HCT116 (cell line): ENCODE data around the gene HMGCL. TPM values are rescaled to one million over a fixed set of nuclear protein-coding genes. Genes with fewer than 3 reads are reported as not detected.

ENCODE experiments used
- ATAC-seq: fragments of 200-7000 bp; cut with Tn5 transposase; 2 replicates; pipeline ENCODE4 v1.9.1; 2020; ENCODE audit warnings: mild to moderate bottlenecking, moderate library complexity
- BruUV-seq: library from RNA; stranded (reverse); fragments of 400-500 nt; replicated peaks from 2 replicates; lab custom pipeline; 2021; lab: Mats Ljungman, UMichigan
- CTCF ChIA-PET: fragments of 300-600 bp; sonication (Branson Sonifier 250); formaldehyde crosslinking; loops from one replicate; lab custom pipeline; 2021; ENCODE audit warnings: antibody characterized with exemption; lab: Charles Lee
- POLR2A ChIA-PET: fragments of 300-600, 350-600 bp; sonication (Branson Sonifier 250); formaldehyde crosslinking; loops from one replicate; lab custom pipeline; 2021; ENCODE audit warnings: antibody characterized with exemption; lab: Charles Lee
- RAD21 ChIA-PET, 2 experiments: fragments of 300-600 bp; sonication (Branson Sonifier 250); formaldehyde crosslinking; loops; one replicate each; lab custom pipeline; 2023; ENCODE audit warnings: low total read pairs in 2 of 2; ENCODE audit not compliant: uncharacterized antibody in 2 of 2, unreplicated experiment in 2 of 2, low non-redundant PET in 1 of 2; lab: Charles Lee
- DNase-seq: peaks from one replicate; pipeline ENCODE4 v3.0.0-alpha.2; 2010; ENCODE audit warnings: low read depth, low spot score
- H2AFZ ChIP-seq: fragments of 200-600 bp; shearing (Covaris generic), sonication (generic); 2 replicates; pipeline ENCODE4 v1.6.1; 2017; ENCODE audit warnings: low read depth, mixed run types, mixed read lengths, antibody characterized with exemption, low read length; ENCODE audit not compliant: poor library complexity, severe bottlenecking
- H3K27ac ChIP-seq: 2 replicates; pipeline ENCODE4 v1.5.1; 2012; ENCODE audit warnings: low read depth, low read length
- H3K27me3 ChIP-seq: fragments of 200-600 bp; sonication (generic); 2 replicates; pipeline ENCODE4 v1.6.1; 2016; ENCODE audit warnings: mixed run types, low read length, mixed read lengths; ENCODE audit not compliant: insufficient read depth
- H3K36me3 ChIP-seq, 2 experiments: fragments of 200-500 bp in 1 of 2; fragments of 200-600 bp in 1 of 2; sonication (Bioruptor generic) in 1 of 2; sonication (generic) in 1 of 2; 2 replicates each; pipeline versions ENCODE4 v1.5.1 to v1.6.1; 2014 to 2016; ENCODE audit warnings: low read length in 2 of 2, inconsistent platforms in 1 of 2, mixed read lengths in 1 of 2, mixed run types in 1 of 2; ENCODE audit not compliant: insufficient read depth in 2 of 2, control insufficient read depth in 1 of 2
- H3K4me1 ChIP-seq, 2 experiments: fragments of 200-600 bp in 1 of 2; sonication (generic) in 1 of 2; 2 replicates each; pipeline versions ENCODE4 v1.5.1 to v1.6.1; 2012 to 2017; ENCODE audit warnings: low read length in 2 of 2, inconsistent platforms in 1 of 2, mild to moderate bottlenecking in 1 of 2, mixed read lengths in 1 of 2, mixed run types in 1 of 2, moderate library complexity in 1 of 2; ENCODE audit not compliant: insufficient read depth in 2 of 2, control insufficient read depth in 1 of 2
- H3K4me2 ChIP-seq: fragments of 200-600 bp; sonication (generic); 2 replicates; pipeline ENCODE4 v1.6.1; 2017; ENCODE audit warnings: mixed run types, low read length, mixed read lengths
- H3K4me3 ChIP-seq, 2 experiments: fragments of 200-600 bp in 1 of 2; sonication (generic) in 1 of 2; replicated peaks in 1 of 2; 2 replicates each; pipeline ENCODE4 v1.5.1; 2011 to 2016; ENCODE audit warnings: low read length in 2 of 2, control low read depth in 1 of 2, low read depth in 1 of 2, mild to moderate bottlenecking in 1 of 2, mixed read lengths in 1 of 2, mixed run types in 1 of 2
- H3K79me2 ChIP-seq: fragments of 200-600 bp; sonication (generic); 2 replicates; pipeline ENCODE4 v1.6.1; 2017; ENCODE audit warnings: mild to moderate bottlenecking, mixed run types, low read length, moderate library complexity, mixed read lengths; ENCODE audit not compliant: insufficient read depth
- H3K9ac ChIP-seq: fragments of 200-600 bp; sonication (generic); 2 replicates; pipeline ENCODE4 v1.6.1; 2016; ENCODE audit warnings: low read length, mixed read lengths
- H3K9me2 ChIP-seq: fragments of 200-600 bp; sonication (generic), shearing (Covaris generic); 2 replicates; pipeline ENCODE4 v1.6.1; 2017; ENCODE audit warnings: mixed run types, mild to moderate bottlenecking, moderate library complexity; ENCODE audit not compliant: insufficient read depth
- H3K9me3 ChIP-seq, 2 experiments: fragments of 200-500 bp in 1 of 2; fragments of 200-600 bp in 1 of 2; sonication (Bioruptor generic) in 1 of 2; sonication (generic) in 1 of 2; 2 replicates each; pipeline ENCODE4 v1.6.1; 2014 to 2017; ENCODE audit warnings: low read length in 2 of 2, mixed read lengths in 2 of 2, inconsistent platforms in 1 of 2, low read depth in 1 of 2, mild to moderate bottlenecking in 1 of 2, mixed run types in 1 of 2, moderate library complexity in 1 of 2; ENCODE audit not compliant: control insufficient read depth in 1 of 2, insufficient read depth in 1 of 2
- H4K20me1 ChIP-seq: fragments of 200-600 bp; sonication (generic), shearing (Covaris generic); 2 replicates; pipeline ENCODE4 v1.6.1; 2017; ENCODE audit warnings: mixed run types, mild to moderate bottlenecking, moderate library complexity; ENCODE audit not compliant: insufficient read depth
- CEBPB ChIP-seq: IDR thresholded peaks from 2 replicates; pipeline ENCODE4 v1.6.1; 2012; ENCODE audit warnings: low read depth
- EGR1 ChIP-seq: IDR thresholded peaks from 2 replicates; pipeline ENCODE4 v1.6.1; 2012; ENCODE audit warnings: low read depth
- ELF1 ChIP-seq: IDR thresholded peaks from 2 replicates; pipeline ENCODE4 v1.6.1; 2012; ENCODE audit warnings: low read depth, borderline replicate concordance
- EZH2 ChIP-seq: fragments of 200-600 bp; sonication (generic); IDR thresholded peaks from 2 replicates; pipeline ENCODE4 v1.6.1; 2017; ENCODE audit warnings: antibody characterized with exemption, mixed run types
- EZH2phosphoT487 ChIP-seq: fragments of 200-600 bp; IDR thresholded peaks from 2 replicates; pipeline ENCODE4 v1.6.1; 2018; ENCODE audit warnings: antibody characterized with exemption, borderline replicate concordance
- FOSL1 ChIP-seq: IDR thresholded peaks from 2 replicates; pipeline ENCODE4 v1.6.1; 2012; ENCODE audit warnings: low read depth
- POLR2A ChIP-seq: IDR thresholded peaks from 2 replicates; pipeline ENCODE4 v1.7.0; 2011; ENCODE audit warnings: borderline replicate concordance; ENCODE audit not compliant: insufficient read depth, insufficient read length; ENCODE audit errors: extremely low read depth
- RAD21 ChIP-seq: IDR thresholded peaks from 2 replicates; pipeline ENCODE4 v1.6.1; 2012; ENCODE audit warnings: low read depth, mild to moderate bottlenecking
- SP1 ChIP-seq: IDR thresholded peaks from 2 replicates; pipeline ENCODE4 v1.6.1; 2012; ENCODE audit warnings: low read depth
- SRF ChIP-seq: IDR thresholded peaks from 2 replicates; pipeline ENCODE4 v1.6.1; 2012; ENCODE audit warnings: low read depth
- TCF7L2 ChIP-seq: IDR thresholded peaks from 2 replicates; pipeline ENCODE4 v1.7.0; 2011; ENCODE audit warnings: borderline replicate concordance, inconsistent platforms; ENCODE audit not compliant: insufficient read depth, insufficient read length; ENCODE audit errors: extremely low read depth
- ZFX ChIP-seq: fragments of 450-650 bp; IDR thresholded peaks from 2 replicates; pipeline ENCODE4 v1.6.1; 2017
- intact Hi-C: fragments of 100-400 bp; cut with micrococcal nuclease; formaldehyde crosslinking; loops from 2 replicates; pipeline ENCODE4 v1.10.0; 2022
- total RNA-seq: library from RNA; stranded (reverse); gene quantifications from one replicate; pipeline ENCODE4 v1.2.1, GENCODE V29; 2021; ENCODE audit not compliant: unreplicated experiment
- TF ChIP-seq, protein P1 (sequence below), 3 experiments: fragments of 200-600 bp in 1 of 3; sonication (generic) in 1 of 3; IDR thresholded peaks in 2 of 3; conservative IDR thresholded peaks in 1 of 3; 2 replicates each; pipeline ENCODE4 v1.5.1; 2012 to 2017; ENCODE audit warnings: low read depth in 2 of 3, low read length in 2 of 3, antibody characterized with exemption in 1 of 3, borderline replicate concordance in 1 of 3, control low read depth in 1 of 3, mild to moderate bottlenecking in 1 of 3, mixed read lengths in 1 of 3, mixed run types in 1 of 3, moderate library complexity in 1 of 3; ENCODE audit not compliant: insufficient read depth in 1 of 3
- TF ChIP-seq, protein P2 (sequence below): IDR thresholded peaks from 2 replicates; pipeline ENCODE4 v1.6.1; 2011; ENCODE audit warnings: mild to moderate bottlenecking, low read length, moderate library complexity; ENCODE audit not compliant: insufficient replicate concordance; ENCODE audit errors: extremely low read depth
- TF ChIP-seq, protein P3 (sequence below): IDR thresholded peaks from 2 replicates; pipeline ENCODE4 v1.6.1; 2012

The HMGCL gene
- total RNA-seq, 1 experiment from 2014 or later, result 36.2 TPM

DNA sequence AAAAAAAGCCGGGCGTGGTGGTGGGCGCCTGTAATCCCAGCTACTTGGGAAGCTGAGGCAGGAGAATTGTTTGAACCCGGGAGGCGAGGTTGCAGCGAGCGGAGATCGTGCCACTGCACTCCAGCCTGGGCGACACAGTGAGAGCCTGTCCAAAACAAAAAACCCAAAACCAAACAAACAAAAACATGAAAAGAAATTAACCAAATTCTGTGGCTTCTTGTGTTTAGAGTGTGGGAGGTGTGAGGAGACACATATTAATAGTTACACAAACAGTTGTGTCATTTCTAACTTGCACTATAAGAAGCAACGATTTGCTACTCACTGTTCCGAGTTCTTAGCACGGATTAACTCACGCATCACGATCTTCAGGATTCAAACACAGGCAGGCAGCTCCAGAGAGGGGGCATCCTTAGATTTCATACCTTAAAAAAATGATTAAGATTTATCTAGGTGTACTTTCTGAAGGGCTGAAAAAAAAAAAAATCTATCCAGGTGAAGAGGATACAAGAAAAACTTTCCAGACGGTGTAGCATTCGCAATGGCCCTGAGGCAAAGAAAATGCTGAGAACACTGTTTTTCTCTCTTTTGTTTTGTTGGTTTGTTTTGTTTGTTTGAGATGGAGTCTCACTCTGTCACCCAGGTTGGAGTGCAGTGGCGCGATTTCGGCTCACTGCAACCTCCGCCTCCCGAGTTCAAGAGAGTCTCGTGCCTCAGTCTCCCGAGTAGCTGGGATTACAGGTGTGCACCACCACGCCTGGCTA lies 713 bp upstream of the HMGCL start:
- Histone ChIP-seq H3K27ac (peak overlapping the region; percentile 75), H3K4me1 (peaks cover 2 to 18% of the 10 kb centered on the region in 2 experiments; a peak in 3 of 4 replicates), H2AFZ (no peak overlapping the region), H3K36me3 (no peaks in the 10 kb centered on the region), H3K79me2 (peaks cover 11% of the 10 kb centered on the region), H3K9me2 (no peaks in the 10 kb centered on the region), H4K20me1 (no peaks in the 10 kb centered on the region), H3K27me3 (no peaks in the 10 kb centered on the region), H3K4me3 (peak overlapping the region; percentile 81 to 99), H3K9ac (peak overlapping the region; percentile 88), H3K4me2 (peak overlapping the region; percentile 88), H3K9me3 (no peaks in the 10 kb centered on the region)
- DNase-seq (no peak), ATAC-seq (peak; percentile 7; the same call in 1 of the 2 replicates)
- intact Hi-C loops, result no loop called here
- BruUV-seq, result no TSS peak
- CTCF ChIA-PET, result interaction anchor here (2.6 kb wide), 1 partner anchor 16 kb away, joined by 16 read pairs; no protein-coding TSS in a partner anchor
- POLR2A ChIA-PET, result interaction anchor here (0.6 to 1.5 kb wide), 5 partner anchors 24 to 94 kb away, joined by 3 to 5 read pairs (median 4); no protein-coding TSS in a partner anchor
- RAD21 ChIA-PET, result interaction anchor here in 1 of 2 experiments (0.6 kb wide), 1 partner anchor 193 kb away, joined by 3 read pairs; no protein-coding TSS in a partner anchor
- TF ChIP-seq POLR2A (no peak), EZH2phosphoT487 (no peak), SRF (no peak), FOSL1 (no peak), TCF7L2 (no peak), EGR1 (no peak), RAD21 (no peak), ELF1 (no peak), EZH2 (no peak), SP1 (no peak), ZFX (no peak), CEBPB (no peak)
- TF ChIP-seq, protein P1, sequence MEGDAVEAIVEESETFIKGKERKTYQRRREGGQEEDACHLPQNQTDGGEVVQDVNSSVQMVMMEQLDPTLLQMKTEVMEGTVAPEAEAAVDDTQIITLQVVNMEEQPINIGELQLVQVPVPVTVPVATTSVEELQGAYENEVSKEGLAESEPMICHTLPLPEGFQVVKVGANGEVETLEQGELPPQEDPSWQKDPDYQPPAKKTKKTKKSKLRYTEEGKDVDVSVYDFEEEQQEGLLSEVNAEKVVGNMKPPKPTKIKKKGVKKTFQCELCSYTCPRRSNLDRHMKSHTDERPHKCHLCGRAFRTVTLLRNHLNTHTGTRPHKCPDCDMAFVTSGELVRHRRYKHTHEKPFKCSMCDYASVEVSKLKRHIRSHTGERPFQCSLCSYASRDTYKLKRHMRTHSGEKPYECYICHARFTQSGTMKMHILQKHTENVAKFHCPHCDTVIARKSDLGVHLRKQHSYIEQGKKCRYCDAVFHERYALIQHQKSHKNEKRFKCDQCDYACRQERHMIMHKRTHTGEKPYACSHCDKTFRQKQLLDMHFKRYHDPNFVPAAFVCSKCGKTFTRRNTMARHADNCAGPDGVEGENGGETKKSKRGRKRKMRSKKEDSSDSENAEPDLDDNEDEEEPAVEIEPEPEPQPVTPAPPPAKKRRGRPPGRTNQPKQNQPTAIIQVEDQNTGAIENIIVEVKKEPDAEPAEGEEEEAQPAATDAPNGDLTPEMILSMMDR (IDR thresholded peaks at IDR 0.05 in 2 of 3, conservative IDR thresholded peaks at IDR 0.05 in 1 of 3; ENCODE audit: borderline replicate concordance in 1 of 3, insufficient read depth in 1 of 3, low read depth in 2 of 3, low read length in 2 of 3), result no peak
- TF ChIP-seq, protein P2, sequence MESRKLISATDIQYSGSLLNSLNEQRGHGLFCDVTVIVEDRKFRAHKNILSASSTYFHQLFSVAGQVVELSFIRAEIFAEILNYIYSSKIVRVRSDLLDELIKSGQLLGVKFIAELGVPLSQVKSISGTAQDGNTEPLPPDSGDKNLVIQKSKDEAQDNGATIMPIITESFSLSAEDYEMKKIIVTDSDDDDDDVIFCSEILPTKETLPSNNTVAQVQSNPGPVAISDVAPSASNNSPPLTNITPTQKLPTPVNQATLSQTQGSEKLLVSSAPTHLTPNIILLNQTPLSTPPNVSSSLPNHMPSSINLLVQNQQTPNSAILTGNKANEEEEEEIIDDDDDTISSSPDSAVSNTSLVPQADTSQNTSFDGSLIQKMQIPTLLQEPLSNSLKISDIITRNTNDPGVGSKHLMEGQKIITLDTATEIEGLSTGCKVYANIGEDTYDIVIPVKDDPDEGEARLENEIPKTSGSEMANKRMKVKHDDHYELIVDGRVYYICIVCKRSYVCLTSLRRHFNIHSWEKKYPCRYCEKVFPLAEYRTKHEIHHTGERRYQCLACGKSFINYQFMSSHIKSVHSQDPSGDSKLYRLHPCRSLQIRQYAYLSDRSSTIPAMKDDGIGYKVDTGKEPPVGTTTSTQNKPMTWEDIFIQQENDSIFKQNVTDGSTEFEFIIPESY, result no peak
- TF ChIP-seq, protein P3, sequence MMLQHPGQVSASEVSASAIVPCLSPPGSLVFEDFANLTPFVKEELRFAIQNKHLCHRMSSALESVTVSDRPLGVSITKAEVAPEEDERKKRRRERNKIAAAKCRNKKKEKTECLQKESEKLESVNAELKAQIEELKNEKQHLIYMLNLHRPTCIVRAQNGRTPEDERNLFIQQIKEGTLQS, result no peak
